SK-N-SH (cell line): ENCODE data around the gene C14orf39. TPM values are rescaled to one million over a fixed set of nuclear protein-coding genes. Genes with fewer than 3 reads are reported as not detected.

ENCODE experiments used
- CTCF ChIA-PET: fragments of 300-600, 350-600 bp; formaldehyde crosslinking; extraction: SDS; loops from one replicate; lab custom pipeline; 2021; lab: Yijun Ruan, JAX
- POLR2A ChIA-PET: fragments of 350-600 bp; sonication (Branson Sonifier 250); formaldehyde crosslinking; extraction: SDS; loops from one replicate; lab custom pipeline; 2020; ENCODE audit warnings: antibody characterized with exemption, inconsistent platforms; lab: Yijun Ruan, JAX
- DNase-seq: peaks from one replicate; pipeline ENCODE4 v3.0.0; 2012
- H2AFZ ChIP-seq: fragments of 200-600 bp; sonication (generic); 2 replicates; pipeline ENCODE4 v1.8.1; 2016; ENCODE audit warnings: antibody characterized with exemption, mild to moderate bottlenecking, low read depth
- H3F3A ChIP-seq: fragments of 200-600 bp; sonication (generic); replicated peaks from 2 replicates; pipeline ENCODE3; 2016; ENCODE audit warnings: antibody characterized with exemption, mild to moderate bottlenecking; ENCODE audit not compliant: insufficient read depth
- H3K27ac ChIP-seq, 2 experiments: fragments of 200-500 bp in 1 of 2; fragments of 200-600 bp in 1 of 2; sonication (Bioruptor generic) in 1 of 2; sonication (generic), shearing (Covaris generic) in 1 of 2; 2 replicates each; pipeline versions ENCODE4 v1.5.1 to v1.6.1; 2014 to 2016; ENCODE audit warnings: low read depth in 2 of 2, inconsistent platforms in 1 of 2, low read length in 1 of 2, mild to moderate bottlenecking in 1 of 2, mixed read lengths in 1 of 2
- H3K27me3 ChIP-seq: fragments of 200-600 bp; sonication (generic), shearing (Covaris generic); 2 replicates; pipeline ENCODE4 v1.6.1; 2016; ENCODE audit warnings: mixed run types; ENCODE audit not compliant: insufficient read depth
- H3K36me3 ChIP-seq, 2 experiments: fragments of 200-500 bp in 1 of 2; fragments of 200-600 bp in 1 of 2; sonication (Bioruptor generic) in 1 of 2; sonication (generic) in 1 of 2; replicated peaks in 1 of 2; 2 replicates each; pipeline versions ENCODE3 to v1.5.1; 2014 to 2016; ENCODE audit warnings: low read length in 1 of 2, mild to moderate bottlenecking in 1 of 2; ENCODE audit not compliant: insufficient read depth in 2 of 2, control insufficient read depth in 1 of 2
- H3K4me1 ChIP-seq, 2 experiments: fragments of 200-500 bp in 1 of 2; fragments of 200-600 bp in 1 of 2; sonication (Bioruptor generic) in 1 of 2; sonication (generic), shearing (Covaris generic) in 1 of 2; 2 replicates each; pipeline versions ENCODE4 v1.5.1 to v1.6.1; 2014 to 2016; ENCODE audit warnings: low read depth in 1 of 2, low read length in 1 of 2, mixed run types in 1 of 2; ENCODE audit not compliant: insufficient read depth in 2 of 2, control insufficient read depth in 1 of 2
- H3K4me2 ChIP-seq: fragments of 200-600 bp; sonication (generic), shearing (Covaris generic); 2 replicates; pipeline ENCODE4 v1.6.1; 2017; ENCODE audit warnings: mixed run types
- H3K4me3 ChIP-seq, 2 experiments: fragments of 200-500 bp in 1 of 2; fragments of 200-600 bp in 1 of 2; sonication (Bioruptor generic) in 1 of 2; sonication (generic), shearing (Covaris generic) in 1 of 2; 2 replicates each; pipeline versions ENCODE4 v1.5.1 to v1.8.1; 2014 to 2016; ENCODE audit warnings: low read depth in 2 of 2, inconsistent platforms in 1 of 2, low read length in 1 of 2, mild to moderate bottlenecking in 1 of 2, mixed read lengths in 1 of 2, moderate library complexity in 1 of 2
- H3K79me2 ChIP-seq: fragments of 200-600 bp; sonication (generic); 2 replicates; pipeline ENCODE4 v1.8.1; 2017; ENCODE audit warnings: mild to moderate bottlenecking; ENCODE audit not compliant: insufficient read depth
- H3K9ac ChIP-seq: fragments of 200-600 bp; sonication (generic); 2 replicates; pipeline ENCODE4 v1.6.1; 2017; ENCODE audit warnings: mixed run types
- H3K9me2 ChIP-seq: fragments of 200-600 bp; sonication (generic); 2 replicates; pipeline ENCODE4 v1.6.1; 2017; ENCODE audit warnings: mixed run types
- H3K9me3 ChIP-seq: fragments of 200-600 bp; sonication (generic); 2 replicates; pipeline ENCODE4 v1.6.1; 2017; ENCODE audit warnings: mixed run types, mild to moderate bottlenecking, moderate library complexity
- H4K20me1 ChIP-seq: fragments of 200-600 bp; sonication (generic); 2 replicates; pipeline ENCODE4 v1.6.1; 2017; ENCODE audit warnings: mild to moderate bottlenecking, mixed run types; ENCODE audit not compliant: insufficient read depth
- ELF1 ChIP-seq: IDR thresholded peaks from 2 replicates; pipeline ENCODE4 v1.4.0; 2012
- EZH2phosphoT487 ChIP-seq: fragments of 200-600 bp; sonication (generic); IDR thresholded peaks from 2 replicates; pipeline ENCODE4 v1.6.1; 2017; ENCODE audit warnings: low read depth, mixed run types, mild to moderate bottlenecking, antibody characterized with exemption, moderate library complexity, borderline replicate concordance
- FOXM1 ChIP-seq: IDR thresholded peaks from 2 replicates; pipeline ENCODE4 v1.4.0; 2012; ENCODE audit warnings: low read depth, mild to moderate bottlenecking
- GABPA ChIP-seq: IDR thresholded peaks from 2 replicates; pipeline ENCODE4 v1.4.0; 2012; ENCODE audit warnings: low read depth, mild to moderate bottlenecking
- GATA2 ChIP-seq: sonication (generic); formaldehyde crosslinking; IDR thresholded peaks from 2 replicates; pipeline ENCODE4 v1.5.0; 2020; ENCODE audit warnings: mild to moderate bottlenecking, missing genetic modification reagents
- NFIC ChIP-seq: IDR thresholded peaks from 2 replicates; pipeline ENCODE4 v1.4.0; 2012; ENCODE audit warnings: borderline replicate concordance
- POLR2AphosphoS5 ChIP-seq: IDR thresholded peaks from 2 replicates; pipeline ENCODE4 v1.6.1; 2012; ENCODE audit warnings: low read depth, low read length
- RAD21 ChIP-seq: IDR thresholded peaks from 2 replicates; pipeline ENCODE4 v1.6.1; 2012; ENCODE audit warnings: mild to moderate bottlenecking, low read length
- SIN3A ChIP-seq: IDR thresholded peaks from 2 replicates; pipeline ENCODE4 v1.6.1; 2012; ENCODE audit warnings: low read depth, mild to moderate bottlenecking, low read length, moderate library complexity, borderline replicate concordance
- SMC3 ChIP-seq: IDR thresholded peaks from 2 replicates; pipeline ENCODE4 v1.6.1; 2012; ENCODE audit warnings: low read depth, low read length, improper control_type of control experiment
- TAF1 ChIP-seq: IDR thresholded peaks from 2 replicates; pipeline ENCODE4 v1.6.1; 2012; ENCODE audit warnings: low read depth, mild to moderate bottlenecking, low read length, moderate library complexity, borderline replicate concordance
- TEAD4 ChIP-seq: IDR thresholded peaks from 2 replicates; pipeline ENCODE4 v1.4.0; 2012; ENCODE audit warnings: mild to moderate bottlenecking, borderline replicate concordance; ENCODE audit not compliant: insufficient read depth
- WGBS: methylation state at CpG from one replicate; pipeline ENCODE4 v1.1.6; 2017; ENCODE audit warnings: low lambda C conversion rate; 5-methylcytosine and 5-hydroxymethylcytosine counted together
- polyA plus RNA-seq, 3 experiments: library from polyadenylated mRNA; depleted of rRNA; stranded (reverse); fragments of >200 nt; gene quantifications; 2 replicates each; pipeline ENCODE4 v1.2.3, GENCODE V29; 2012
- TF ChIP-seq, protein P1 (sequence below): IDR thresholded peaks from 2 replicates; pipeline ENCODE4 v1.4.0; 2012; ENCODE audit warnings: low read depth, borderline replicate concordance
- TF ChIP-seq, protein P2 (sequence below): IDR thresholded peaks from 2 replicates; pipeline ENCODE4 v1.4.0; 2012; ENCODE audit warnings: low read depth
- TF ChIP-seq, protein P3 (sequence below): IDR thresholded peaks from 2 replicates; pipeline ENCODE4; 2012
- TF ChIP-seq, protein P4 (sequence below): IDR thresholded peaks from 2 replicates; pipeline ENCODE4 v1.6.1; 2012; ENCODE audit warnings: mild to moderate bottlenecking, low read depth, low read length, moderate library complexity
- TF ChIP-seq, protein P5 (sequence below): fragments of 200-600 bp; sonication (generic); IDR thresholded peaks from 2 replicates; pipeline ENCODE4 v1.6.1; 2017; ENCODE audit warnings: antibody characterized with exemption, mild to moderate bottlenecking, moderate library complexity

Gene C14orf39
- polyA plus RNA-seq, 1 of the 3 experiments (the other 2 are of a cell fraction) = 0.13 TPM

DNA sequence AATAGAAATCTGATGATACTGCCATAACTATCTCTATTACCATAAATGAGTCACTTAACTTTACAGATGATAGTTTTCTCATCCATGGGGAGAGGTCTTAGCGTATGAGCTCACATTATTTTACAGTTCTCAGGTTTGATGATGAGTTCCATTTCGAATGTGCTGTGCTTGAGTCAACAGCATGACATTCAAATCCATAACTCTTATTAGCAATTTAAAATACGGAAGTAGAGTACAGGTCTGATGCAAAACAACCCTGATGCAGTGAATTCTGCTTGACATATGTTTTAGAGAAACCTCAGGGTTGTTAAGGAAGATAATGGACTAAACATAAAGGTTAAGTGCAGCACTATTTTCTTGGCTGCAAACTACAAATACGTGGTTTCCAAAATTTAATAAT is 30.0 kb downstream of the C14orf39 start:
- H3K27me3 ChIP-seq = no peaks in the 10 kb centered on the region
- no peak overlapping the region for H3K9ac ChIP-seq
- no peaks in the 10 kb centered on the region for H3K9me3 ChIP-seq
- no peak overlapping the region for H3K27ac ChIP-seq
- H3K79me2 ChIP-seq = no peaks in the 10 kb centered on the region
- H4K20me1 ChIP-seq = no peaks in the 10 kb centered on the region
- TF ChIP-seq SMC3 (no peak), ELF1 (no peak), NFIC (no peak), RAD21 (no peak), POLR2AphosphoS5 (no peak)
- TF ChIP-seq, protein P1, sequence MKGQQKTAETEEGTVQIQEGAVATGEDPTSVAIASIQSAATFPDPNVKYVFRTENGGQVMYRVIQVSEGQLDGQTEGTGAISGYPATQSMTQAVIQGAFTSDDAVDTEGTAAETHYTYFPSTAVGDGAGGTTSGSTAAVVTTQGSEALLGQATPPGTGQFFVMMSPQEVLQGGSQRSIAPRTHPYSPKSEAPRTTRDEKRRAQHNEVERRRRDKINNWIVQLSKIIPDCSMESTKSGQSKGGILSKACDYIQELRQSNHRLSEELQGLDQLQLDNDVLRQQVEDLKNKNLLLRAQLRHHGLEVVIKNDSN = no peak
- TF ChIP-seq, protein P2, sequence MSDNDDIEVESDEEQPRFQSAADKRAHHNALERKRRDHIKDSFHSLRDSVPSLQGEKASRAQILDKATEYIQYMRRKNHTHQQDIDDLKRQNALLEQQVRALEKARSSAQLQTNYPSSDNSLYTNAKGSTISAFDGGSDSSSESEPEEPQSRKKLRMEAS = no peak
- H3K4me1 ChIP-seq = no peaks in the 10 kb centered on the region; a peak in 1 of 4 replicates
- DNase-seq = no peak
- H3K4me2 ChIP-seq = no peak overlapping the region
- no peaks in the 10 kb centered on the region for H3K36me3 ChIP-seq
- CTCF ChIA-PET = no interaction called here
- H3K4me3 ChIP-seq = no peak overlapping the region
- POLR2A ChIA-PET = no interaction called here
- H3F3A ChIP-seq = no peaks in the 10 kb centered on the region
- peaks cover 2% of the 10 kb centered on the region; the same call in 1 of the 2 replicates for H3K9me2 ChIP-seq
- H2AFZ ChIP-seq = no peak overlapping the region
- WGBS = 23% methylated on average over 4 of the region's 4 CpGs

DNA sequence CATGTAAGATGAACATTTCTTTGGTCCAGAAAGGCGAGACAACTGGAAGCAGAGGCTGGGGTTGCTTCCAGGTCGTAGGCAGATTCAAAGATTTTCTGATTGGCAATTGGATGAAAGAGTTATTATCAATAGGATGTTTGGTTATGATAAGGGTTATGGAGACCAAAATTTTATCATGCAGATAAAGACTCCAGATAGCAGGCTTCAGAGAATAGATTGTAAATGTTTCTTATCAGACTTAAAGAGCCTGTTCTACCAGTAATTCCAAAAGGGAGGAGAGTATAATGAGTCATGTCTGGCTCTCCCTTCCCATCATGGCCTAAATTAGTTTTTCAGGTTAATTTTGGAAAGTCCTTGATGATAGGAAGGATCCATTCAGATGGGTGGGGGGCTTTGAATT is 55.6 kb downstream of the C14orf39 start:
- Histone ChIP-seq H3K4me3 (no peak overlapping the region), H3K79me2 (no peaks in the 10 kb centered on the region), H3K9me2 (0 out of 2 replicates have a peak, but pooled peaks cover 2% of the 10 kb centered on the region), H3F3A (no peaks in the 10 kb centered on the region), H3K27me3 (no peaks in the 10 kb centered on the region), H3K4me1 (no peaks in the 10 kb centered on the region; a peak in 1 of 4 replicates), H3K4me2 (no peak overlapping the region), H4K20me1 (no peaks in the 10 kb centered on the region), H3K9ac (no peak overlapping the region), H2AFZ (no peak overlapping the region), H3K36me3 (no peaks in the 10 kb centered on the region)
- no peak for DNase-seq
- CTCF ChIA-PET = no interaction called here
- WGBS = 3% methylated on average over 2 of the region's 2 CpGs
- TF ChIP-seq, protein P2 = no peak
- no peak for TF ChIP-seq SIN3A
- no peak for TF ChIP-seq NFIC
- TF ChIP-seq SMC3 = no peak
- TF ChIP-seq, protein P3, sequence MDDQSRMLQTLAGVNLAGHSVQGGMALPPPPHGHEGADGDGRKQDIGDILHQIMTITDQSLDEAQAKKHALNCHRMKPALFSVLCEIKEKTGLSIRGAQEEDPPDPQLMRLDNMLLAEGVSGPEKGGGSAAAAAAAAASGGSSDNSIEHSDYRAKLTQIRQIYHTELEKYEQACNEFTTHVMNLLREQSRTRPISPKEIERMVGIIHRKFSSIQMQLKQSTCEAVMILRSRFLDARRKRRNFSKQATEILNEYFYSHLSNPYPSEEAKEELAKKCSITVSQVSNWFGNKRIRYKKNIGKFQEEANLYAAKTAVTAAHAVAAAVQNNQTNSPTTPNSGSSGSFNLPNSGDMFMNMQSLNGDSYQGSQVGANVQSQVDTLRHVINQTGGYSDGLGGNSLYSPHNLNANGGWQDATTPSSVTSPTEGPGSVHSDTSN = no peak
- TF ChIP-seq FOXM1 = no peak
- TF ChIP-seq, protein P4, sequence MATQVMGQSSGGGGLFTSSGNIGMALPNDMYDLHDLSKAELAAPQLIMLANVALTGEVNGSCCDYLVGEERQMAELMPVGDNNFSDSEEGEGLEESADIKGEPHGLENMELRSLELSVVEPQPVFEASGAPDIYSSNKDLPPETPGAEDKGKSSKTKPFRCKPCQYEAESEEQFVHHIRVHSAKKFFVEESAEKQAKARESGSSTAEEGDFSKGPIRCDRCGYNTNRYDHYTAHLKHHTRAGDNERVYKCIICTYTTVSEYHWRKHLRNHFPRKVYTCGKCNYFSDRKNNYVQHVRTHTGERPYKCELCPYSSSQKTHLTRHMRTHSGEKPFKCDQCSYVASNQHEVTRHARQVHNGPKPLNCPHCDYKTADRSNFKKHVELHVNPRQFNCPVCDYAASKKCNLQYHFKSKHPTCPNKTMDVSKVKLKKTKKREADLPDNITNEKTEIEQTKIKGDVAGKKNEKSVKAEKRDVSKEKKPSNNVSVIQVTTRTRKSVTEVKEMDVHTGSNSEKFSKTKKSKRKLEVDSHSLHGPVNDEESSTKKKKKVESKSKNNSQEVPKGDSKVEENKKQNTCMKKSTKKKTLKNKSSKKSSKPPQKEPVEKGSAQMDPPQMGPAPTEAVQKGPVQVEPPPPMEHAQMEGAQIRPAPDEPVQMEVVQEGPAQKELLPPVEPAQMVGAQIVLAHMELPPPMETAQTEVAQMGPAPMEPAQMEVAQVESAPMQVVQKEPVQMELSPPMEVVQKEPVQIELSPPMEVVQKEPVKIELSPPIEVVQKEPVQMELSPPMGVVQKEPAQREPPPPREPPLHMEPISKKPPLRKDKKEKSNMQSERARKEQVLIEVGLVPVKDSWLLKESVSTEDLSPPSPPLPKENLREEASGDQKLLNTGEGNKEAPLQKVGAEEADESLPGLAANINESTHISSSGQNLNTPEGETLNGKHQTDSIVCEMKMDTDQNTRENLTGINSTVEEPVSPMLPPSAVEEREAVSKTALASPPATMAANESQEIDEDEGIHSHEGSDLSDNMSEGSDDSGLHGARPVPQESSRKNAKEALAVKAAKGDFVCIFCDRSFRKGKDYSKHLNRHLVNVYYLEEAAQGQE = no peak
- TF ChIP-seq, protein P5, sequence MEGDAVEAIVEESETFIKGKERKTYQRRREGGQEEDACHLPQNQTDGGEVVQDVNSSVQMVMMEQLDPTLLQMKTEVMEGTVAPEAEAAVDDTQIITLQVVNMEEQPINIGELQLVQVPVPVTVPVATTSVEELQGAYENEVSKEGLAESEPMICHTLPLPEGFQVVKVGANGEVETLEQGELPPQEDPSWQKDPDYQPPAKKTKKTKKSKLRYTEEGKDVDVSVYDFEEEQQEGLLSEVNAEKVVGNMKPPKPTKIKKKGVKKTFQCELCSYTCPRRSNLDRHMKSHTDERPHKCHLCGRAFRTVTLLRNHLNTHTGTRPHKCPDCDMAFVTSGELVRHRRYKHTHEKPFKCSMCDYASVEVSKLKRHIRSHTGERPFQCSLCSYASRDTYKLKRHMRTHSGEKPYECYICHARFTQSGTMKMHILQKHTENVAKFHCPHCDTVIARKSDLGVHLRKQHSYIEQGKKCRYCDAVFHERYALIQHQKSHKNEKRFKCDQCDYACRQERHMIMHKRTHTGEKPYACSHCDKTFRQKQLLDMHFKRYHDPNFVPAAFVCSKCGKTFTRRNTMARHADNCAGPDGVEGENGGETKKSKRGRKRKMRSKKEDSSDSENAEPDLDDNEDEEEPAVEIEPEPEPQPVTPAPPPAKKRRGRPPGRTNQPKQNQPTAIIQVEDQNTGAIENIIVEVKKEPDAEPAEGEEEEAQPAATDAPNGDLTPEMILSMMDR = no peak
- TF ChIP-seq TAF1 = no peak
- TF ChIP-seq GATA2 = no peak
- no peak for TF ChIP-seq TEAD4
- no peak for TF ChIP-seq GABPA
- no peak for TF ChIP-seq EZH2phosphoT487
- TF ChIP-seq, protein P1 = no peak
- TF ChIP-seq, all 33 proteins: peak for 0
- 0 out of 2 replicates have a peak, but pooled peaks cover 2% of the 10 kb centered on the region for H3K9me3 ChIP-seq
- POLR2A ChIA-PET = no interaction called here
- no peak overlapping the region for H3K27ac ChIP-seq
